Heart right ventricle (tissue), 16 donors: ENCODE data around the gene SBF2. TPM values are rescaled to one million over a fixed set of nuclear protein-coding genes. Genes with fewer than 3 reads are reported as not detected.

Experiments
- ATAC-seq, 8 donors: fragments of 200-7000 bp; cut with Tn5 transposase; one replicate each; pipeline ENCODE4 v1.9.1; 2020; ENCODE audit warnings: mild to moderate bottlenecking in 8 of 8, moderate library complexity in 8 of 8, moderate number of reproducible peaks in 1 of 8
- DNase-seq, 2 donors: peaks; one replicate each; pipeline ENCODE4 v3.0.0-alpha.2; 2020
- H3K27ac ChIP-seq, 10 donors: fragments of 200-600 bp; sonication (generic) in 2 of 10; one replicate each; pipeline versions ENCODE4 v1.5.0 to v1.8.0; 2020 to 2022; ENCODE audit warnings: mild to moderate bottlenecking in 3 of 10
- H3K27me3 ChIP-seq, 7 donors: fragments of 200-600 bp; one replicate each; pipeline ENCODE4 v1.8.0; 2021 to 2022; ENCODE audit warnings: mild to moderate bottlenecking in 2 of 7
- H3K36me3 ChIP-seq, 9 donors: fragments of 200-600 bp; sonication (generic) in 1 of 9; one replicate each; pipeline versions ENCODE4 v1.5.0 to v1.8.0; 2020 to 2022; ENCODE audit warnings: mild to moderate bottlenecking in 2 of 9
- H3K4me1 ChIP-seq, 9 donors: fragments of 200-600 bp; sonication (generic) in 1 of 9; one replicate each; pipeline versions ENCODE4 v1.5.0 to v1.8.0; 2020 to 2022; ENCODE audit warnings: mild to moderate bottlenecking in 4 of 9
- H3K4me3 ChIP-seq, 10 donors: fragments of 200-600 bp; sonication (generic) in 2 of 10; one replicate each; pipeline versions ENCODE4 v1.5.0 to v1.8.0; 2020 to 2022; ENCODE audit warnings: mild to moderate bottlenecking in 7 of 10, moderate library complexity in 2 of 10
- H3K9me3 ChIP-seq, 11 donors: fragments of 200-600 bp in 10 of 11; sonication (generic) in 2 of 11; one replicate each; pipeline versions ENCODE4 v1.5.0 to v1.8.0; 2013 to 2022; ENCODE audit warnings: mild to moderate bottlenecking in 2 of 11, control low read depth in 1 of 11, moderate library complexity in 1 of 11
- WGBS, 2 donors: extraction: QIAGEN DNeasy Blood & Tissue Kit; methylation state at CpG; one replicate each; pipeline ENCODE4 v1.1.7; 2013; ENCODE audit warnings: inconsistent platforms in 1 of 2; 5-methylcytosine and 5-hydroxymethylcytosine counted together
- intact Hi-C, 10 donors: fragments of 100-400 bp; cut with DNase I; formaldehyde crosslinking; loops; one replicate each; pipeline versions ENCODE4 v1.11.1 to v1.14.2; 2022
- polyA plus RNA-seq, 2 donors: library from polyadenylated mRNA; stranded (reverse); fragments of 200-250 nt; gene quantifications; one replicate each; pipeline ENCODE4 v1.2.3, GENCODE V29; 2013
- total RNA-seq, 10 donors: library from RNA; stranded (reverse); fragmentation: NEBNext Ultra II Directional in 3 of 10; extraction: Animal tissue kit (Norgen Biotek cat#: 25700) in 3 of 10; gene quantifications; one replicate each; pipeline versions ENCODE4 v1.2.1 to v1.2.4, GENCODE V29; 2021 to 2023
- TF ChIP-seq, protein P1 (sequence below), 9 donors: fragments of 200-600 bp; sonication (generic) in 2 of 9; IDR thresholded peaks; one replicate each; pipeline versions ENCODE4 v1.5.0 to v1.8.0; 2021 to 2022; ENCODE audit warnings: antibody characterized with exemption in 9 of 9, mild to moderate bottlenecking in 5 of 9, moderate library complexity in 1 of 9
- donor health status: Arrhythmogenic right ventricular cardiomyopathy.
- donor health status: ischemic (EF 13 %, LVEDD 7.1; RV severe dilation, severe dysfunction).
- donor health status: healthy with polysubstance abuse.
- donor health status: DM: no; HTN: yes; CAD: no.
- donor health status: DM: no; HTN: no; CAD: no.
- donor health status: ischemic (EF 25% LVEDD 6.9; RV normal size, moderate dysfunction).
- donor health status: ischemic (EF 25% LVEDD 5.7; RV mildly dilated, moderate dysfunction).
- donor health status: healthy.
- donor health status: DM: yes; HTN: yes; CAD: no.
- donor health status: Ischemic cardiomyopathy.
- donor health status: ischemic (EF 35%, LVEDD 5.7; RV mildly dilated, moderate dysfunction).
- donor health status: nonischemic (EF 11% LVEDD 7.7; RV severe dilation, severe dysfunction).
- donor health status: DM: yes; HTN: yes; CAD: no.
- donor health status: PGD.
- donor health status: ischemic (EF 29% LVEDD 5.4; RV normal size, mild dysfunction).
- donor health status: nonischemic (EF 23%, LVEDD 6.1; RV moderate dilation, normal function).

The SBF2 gene
- total and polyA plus RNA-seq, 12 donors = 8.9 to 27.1 (median 21.2) TPM

DNA sequence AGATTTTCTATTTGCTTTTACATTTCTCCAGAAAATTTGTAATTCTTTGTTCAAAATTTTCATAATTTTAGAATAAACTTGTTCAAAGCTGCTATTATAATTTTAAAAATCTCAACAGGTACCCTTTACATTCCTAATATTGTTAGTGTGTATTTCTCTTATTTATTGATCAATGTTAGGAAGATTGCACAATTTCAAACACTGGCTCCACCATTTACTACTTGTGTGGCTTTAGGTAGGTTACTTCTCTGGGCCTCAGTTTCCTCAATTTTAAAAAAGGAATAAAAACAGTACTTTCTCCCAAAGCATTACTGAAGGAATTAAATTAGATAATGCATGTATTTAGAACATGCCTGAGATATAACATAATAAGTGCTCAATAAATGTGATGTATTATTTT lies 180.2 kb downstream of the SBF2 start:
- no peak for ATAC-seq
- H3K9me3 ChIP-seq = peaks cover 0 to 6% (median 0%) of the 10 kb centered on the region in 11 donors
- TF ChIP-seq, protein P1, sequence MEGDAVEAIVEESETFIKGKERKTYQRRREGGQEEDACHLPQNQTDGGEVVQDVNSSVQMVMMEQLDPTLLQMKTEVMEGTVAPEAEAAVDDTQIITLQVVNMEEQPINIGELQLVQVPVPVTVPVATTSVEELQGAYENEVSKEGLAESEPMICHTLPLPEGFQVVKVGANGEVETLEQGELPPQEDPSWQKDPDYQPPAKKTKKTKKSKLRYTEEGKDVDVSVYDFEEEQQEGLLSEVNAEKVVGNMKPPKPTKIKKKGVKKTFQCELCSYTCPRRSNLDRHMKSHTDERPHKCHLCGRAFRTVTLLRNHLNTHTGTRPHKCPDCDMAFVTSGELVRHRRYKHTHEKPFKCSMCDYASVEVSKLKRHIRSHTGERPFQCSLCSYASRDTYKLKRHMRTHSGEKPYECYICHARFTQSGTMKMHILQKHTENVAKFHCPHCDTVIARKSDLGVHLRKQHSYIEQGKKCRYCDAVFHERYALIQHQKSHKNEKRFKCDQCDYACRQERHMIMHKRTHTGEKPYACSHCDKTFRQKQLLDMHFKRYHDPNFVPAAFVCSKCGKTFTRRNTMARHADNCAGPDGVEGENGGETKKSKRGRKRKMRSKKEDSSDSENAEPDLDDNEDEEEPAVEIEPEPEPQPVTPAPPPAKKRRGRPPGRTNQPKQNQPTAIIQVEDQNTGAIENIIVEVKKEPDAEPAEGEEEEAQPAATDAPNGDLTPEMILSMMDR (IDR thresholded peaks at IDR 0.05) = no peak
- no peak for DNase-seq
- H3K27ac ChIP-seq = no peak overlapping the region
- peaks cover 2 to 42% (median 34%) of the 10 kb centered on the region in 9 donors for H3K4me1 ChIP-seq
- intact Hi-C loops = no loop called here
- no peaks in the 10 kb centered on the region for H3K27me3 ChIP-seq
- H3K36me3 ChIP-seq = no peaks in the 10 kb centered on the region
- H3K4me3 ChIP-seq = no peak overlapping the region

DNA sequence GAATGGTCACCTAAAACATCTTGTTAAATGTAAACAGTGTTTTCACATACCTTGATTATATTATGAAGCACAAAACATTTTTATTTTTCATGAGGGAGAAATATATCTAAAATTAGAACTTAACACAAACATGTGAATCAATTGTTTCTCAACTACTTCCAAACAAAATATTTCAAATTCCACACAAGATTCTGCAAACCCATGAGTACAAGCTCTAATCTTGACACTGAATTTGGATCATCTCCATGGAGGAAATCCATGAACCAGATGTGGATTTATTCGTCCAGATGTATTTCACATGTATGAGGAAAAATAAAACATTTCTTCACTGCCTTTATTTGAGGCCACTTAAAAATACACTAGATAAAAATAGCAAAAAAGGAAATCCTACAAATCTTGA lies 184.2 kb downstream of the SBF2 start:
- intact Hi-C loops = loop anchor here in 3 of 10 donors (10.0 kb wide), 1 partner anchor 195 kb away; the partner anchor contains the start of gene ADM (in 3 of the 3)
- peak overlapping the region in 7 of 10 donors; percentile 0 to 66 (median 17) for H3K27ac ChIP-seq
- TF ChIP-seq, protein P1 (IDR thresholded peaks at IDR 0.05) = no peak
- WGBS, 2 donors = 12 to 18% methylated on average over 1 of the region's 1 CpG
- no peaks in the 10 kb centered on the region for H3K36me3 ChIP-seq
- ATAC-seq = peak in 7 of 8 donors; percentile 39 to 85 (median 71)
- no peak for DNase-seq
- H3K4me1 ChIP-seq = peaks cover 2 to 36% (median 22%) of the 10 kb centered on the region in 9 donors
- H3K4me3 ChIP-seq = no peak overlapping the region
- no peaks in the 10 kb centered on the region for H3K9me3 ChIP-seq
- H3K27me3 ChIP-seq = no peaks in the 10 kb centered on the region

DNA sequence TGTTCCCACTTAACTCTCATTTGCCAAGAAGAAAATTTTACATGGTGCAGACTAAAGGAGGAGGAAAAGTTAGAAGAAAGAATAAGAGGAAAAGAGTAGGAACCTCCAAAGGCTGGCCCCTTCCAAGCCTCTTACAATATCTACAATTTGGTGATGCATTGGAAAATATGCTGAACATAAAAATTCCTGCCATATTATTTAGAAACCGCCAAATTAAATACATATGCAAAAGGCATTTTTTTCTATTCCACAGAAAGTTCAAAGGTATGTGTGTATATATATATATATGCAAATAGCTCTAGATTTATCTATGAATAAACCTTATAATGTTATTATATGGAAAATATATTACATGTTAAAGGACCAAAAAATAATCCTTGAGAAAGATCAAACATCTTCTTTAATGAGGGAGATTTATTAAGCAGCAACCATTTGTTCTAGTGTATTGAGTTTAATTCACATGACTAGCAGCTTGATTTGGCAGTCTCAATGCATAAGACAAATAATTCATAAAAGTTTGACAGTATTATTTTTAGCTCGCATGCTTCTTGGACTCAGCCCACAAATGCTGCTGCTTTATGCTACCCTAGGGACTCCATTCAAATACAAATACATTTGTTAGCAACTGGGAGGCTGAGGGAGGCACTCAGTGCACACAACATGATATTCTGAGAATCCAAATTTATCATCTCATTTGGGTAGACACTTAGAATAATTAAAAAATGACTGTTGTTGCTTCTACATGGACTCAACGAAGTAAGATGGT lies 184.9 kb downstream of the SBF2 start:
- DNase-seq (peak in 1 of 2 donors; percentile 41), ATAC-seq (peak in 7 of 8 donors; percentile 65 to 95 (median 85))
- Histone ChIP-seq H3K27ac (peak overlapping the region in 7 of 10 donors; percentile 0 to 66 (median 17)), H3K36me3 (no peaks in the 10 kb centered on the region), H3K4me1 (peaks cover 2 to 41% (median 22%) of the 10 kb centered on the region in 9 donors), H3K27me3 (no peaks in the 10 kb centered on the region), H3K4me3 (no peak overlapping the region), H3K9me3 (no peaks in the 10 kb centered on the region)
- TF ChIP-seq, protein P1 (IDR thresholded peaks at IDR 0.05) = no peak
- intact Hi-C loops = loop anchor here in 3 of 10 donors (10.0 kb wide), 1 partner anchor 196 kb away; the partner anchor contains the start of gene ADM (in 3 of the 3)
- 24 to 30% methylated on average over 3 of the region's 3 CpGs for WGBS, 2 donors

DNA sequence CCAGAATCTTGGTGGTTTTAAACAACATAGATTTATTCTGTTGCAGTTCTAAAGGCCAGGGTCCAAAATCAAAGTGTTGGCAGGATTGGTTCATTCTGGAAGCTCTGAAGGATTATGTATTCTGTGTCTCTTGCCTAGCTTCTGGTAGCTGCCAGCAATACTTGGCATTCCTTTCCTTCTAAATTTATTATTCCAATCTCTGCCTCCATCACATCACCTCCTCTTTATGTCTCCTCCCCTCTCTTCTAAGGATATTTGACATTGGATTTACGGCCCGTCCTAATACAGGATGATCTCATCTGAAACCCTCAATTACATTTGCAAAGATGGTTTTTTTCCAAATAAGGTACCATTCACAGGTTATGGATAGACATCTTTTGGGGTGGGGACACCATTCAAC lies 186.5 kb downstream of the SBF2 start:
- DNase-seq = no peak
- intact Hi-C loops = loop anchor here in 3 of 10 donors (10.0 kb wide), 1 partner anchor 197 kb away; the partner anchor contains the start of gene ADM (in 3 of the 3)
- TF ChIP-seq, protein P1 (IDR thresholded peaks at IDR 0.05) = no peak
- ATAC-seq = no peak
- no peak overlapping the region for H3K4me3 ChIP-seq
- no peaks in the 10 kb centered on the region for H3K9me3 ChIP-seq
- peaks cover 2 to 41% (median 22%) of the 10 kb centered on the region in 9 donors for H3K4me1 ChIP-seq
- no peaks in the 10 kb centered on the region for H3K27me3 ChIP-seq
- H3K27ac ChIP-seq = no peak overlapping the region
- 63 to 67% methylated on average over 2 of the region's 2 CpGs for WGBS, 2 donors
- H3K36me3 ChIP-seq = no peaks in the 10 kb centered on the region
